HPDE6-E6E7 (cell line): Measurements from ENCODE around the gene DTNBP1.

Source experiments
- DNase-seq: peaks from one replicate; pipeline ENCODE4 v3.0.0; 2011; ENCODE audit warnings: missing footprints; ENCODE audit errors: extremely low spot score

The DTNBP1 gene

DNA sequence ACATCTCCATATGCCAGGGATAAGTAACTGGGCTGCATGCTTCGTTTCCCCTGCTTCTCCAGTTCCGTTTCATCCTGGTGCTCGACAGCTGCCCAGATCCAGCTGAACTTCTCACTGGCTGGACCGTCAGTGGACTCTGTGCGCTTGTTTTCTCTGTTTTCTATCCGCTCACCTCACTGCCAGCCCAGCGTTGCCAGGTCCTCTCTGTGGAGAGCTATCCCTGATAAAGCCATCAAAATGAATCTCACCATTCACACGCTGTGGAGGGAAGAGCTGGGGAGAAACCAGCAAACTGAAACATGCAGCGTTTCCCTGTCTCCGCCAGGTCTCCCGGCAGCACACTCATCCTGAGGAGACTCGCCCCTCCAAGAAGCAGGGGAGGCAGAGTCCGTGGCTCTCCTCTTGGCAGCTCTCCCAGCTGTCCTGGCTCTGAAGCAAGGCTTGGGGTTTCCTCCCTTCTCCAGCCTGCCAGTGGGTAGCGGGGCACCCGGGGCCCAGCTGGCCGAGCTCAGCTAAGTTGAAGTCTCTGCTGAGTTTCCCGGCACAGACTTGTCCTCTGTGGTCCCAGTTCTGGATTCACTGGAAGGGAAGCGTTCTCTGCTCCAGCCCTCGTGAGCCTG is 160.9 kb downstream of the DTNBP1 start:
- DNase-seq = no peak

DNA sequence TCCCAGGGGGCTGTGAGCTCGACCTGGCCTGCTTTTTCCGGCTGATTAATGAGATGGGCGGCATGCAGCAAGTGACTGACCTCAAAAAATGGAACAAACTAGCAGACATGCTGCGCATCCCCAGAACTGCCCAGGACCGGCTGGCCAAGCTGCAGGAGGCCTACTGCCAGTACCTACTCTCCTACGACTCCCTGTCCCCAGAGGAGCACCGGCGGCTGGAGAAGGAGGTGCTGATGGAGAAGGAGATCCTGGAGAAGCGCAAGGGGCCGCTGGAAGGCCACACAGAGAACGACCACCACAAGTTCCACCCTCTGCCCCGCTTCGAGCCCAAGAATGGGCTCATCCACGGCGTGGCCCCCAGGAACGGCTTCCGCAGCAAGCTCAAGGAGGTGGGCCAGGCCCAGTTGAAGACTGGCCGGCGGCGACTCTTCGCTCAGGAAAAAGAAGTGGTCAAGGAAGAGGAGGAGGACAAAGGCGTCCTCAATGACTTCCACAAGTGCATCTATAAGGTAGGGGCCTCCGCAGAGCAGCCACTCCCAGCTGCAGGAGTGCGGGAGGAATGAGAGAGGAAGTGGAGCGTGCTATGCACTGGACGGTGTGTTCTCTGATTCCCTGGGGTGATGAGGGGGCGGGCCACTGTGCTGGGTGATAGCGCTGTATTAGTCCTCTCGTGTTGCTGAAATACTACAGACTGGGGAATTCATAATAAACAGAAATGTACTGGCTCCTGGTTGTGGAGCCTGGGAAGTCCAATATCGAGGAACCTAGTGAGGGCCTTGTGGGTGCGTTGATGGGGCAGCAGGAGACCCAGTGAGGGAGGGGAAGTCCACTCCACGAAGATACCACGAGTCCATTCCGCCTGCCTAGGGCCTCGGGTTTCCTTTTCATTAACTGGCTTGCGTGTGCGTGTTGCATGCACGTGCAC is 161.7 kb downstream of the DTNBP1 start:
- DNase-seq = no peak

GRCh38 chr6:15500078-15500740 is 162.6 kb downstream of the DTNBP1 start:
- no peak for DNase-seq

- DNase-seq = no peak
Measured at GRCh38 chr6:15499591-15499990, 163.2 kb downstream of the DTNBP1 start.

DNA sequence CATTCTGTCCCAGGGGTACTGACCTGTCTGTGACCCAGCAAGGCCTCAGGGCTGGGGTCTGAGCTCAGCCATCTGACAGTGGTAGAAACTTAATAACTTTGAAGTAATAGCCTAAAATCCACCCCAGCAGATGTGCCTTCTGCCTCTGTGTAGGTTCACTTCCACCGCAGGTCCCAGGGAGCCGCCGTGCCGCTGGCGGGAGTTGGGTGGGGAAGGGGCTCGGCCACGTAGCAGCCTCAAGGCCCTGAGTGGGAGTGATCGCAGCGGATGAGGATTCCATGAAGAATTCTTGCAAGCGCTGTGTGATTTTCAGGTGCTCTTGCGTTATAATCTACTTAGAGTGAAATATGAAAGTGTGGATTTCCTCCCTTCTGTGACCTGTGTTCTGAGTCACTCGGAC is 163.7 kb downstream of the DTNBP1 start:
- no peak for DNase-seq

GRCh38 chr6:15498640-15499039 is 164.2 kb downstream of the DTNBP1 start:
- DNase-seq = peak; percentile 76

GRCh38 chr6:15496345-15497131 is 166.3 kb downstream of the DTNBP1 start:
- no peak for DNase-seq

- DNase-seq = no peak
Measured at GRCh38 chr6:15495375-15495901, 167.4 kb downstream of the DTNBP1 start.

GRCh38 chr6:15493437-15494168 is 169.2 kb downstream of the DTNBP1 start:
- no peak for DNase-seq

GRCh38 chr6:15491986-15492269 is 170.9 kb downstream of the DTNBP1 start:
- DNase-seq = no peak

DNA sequence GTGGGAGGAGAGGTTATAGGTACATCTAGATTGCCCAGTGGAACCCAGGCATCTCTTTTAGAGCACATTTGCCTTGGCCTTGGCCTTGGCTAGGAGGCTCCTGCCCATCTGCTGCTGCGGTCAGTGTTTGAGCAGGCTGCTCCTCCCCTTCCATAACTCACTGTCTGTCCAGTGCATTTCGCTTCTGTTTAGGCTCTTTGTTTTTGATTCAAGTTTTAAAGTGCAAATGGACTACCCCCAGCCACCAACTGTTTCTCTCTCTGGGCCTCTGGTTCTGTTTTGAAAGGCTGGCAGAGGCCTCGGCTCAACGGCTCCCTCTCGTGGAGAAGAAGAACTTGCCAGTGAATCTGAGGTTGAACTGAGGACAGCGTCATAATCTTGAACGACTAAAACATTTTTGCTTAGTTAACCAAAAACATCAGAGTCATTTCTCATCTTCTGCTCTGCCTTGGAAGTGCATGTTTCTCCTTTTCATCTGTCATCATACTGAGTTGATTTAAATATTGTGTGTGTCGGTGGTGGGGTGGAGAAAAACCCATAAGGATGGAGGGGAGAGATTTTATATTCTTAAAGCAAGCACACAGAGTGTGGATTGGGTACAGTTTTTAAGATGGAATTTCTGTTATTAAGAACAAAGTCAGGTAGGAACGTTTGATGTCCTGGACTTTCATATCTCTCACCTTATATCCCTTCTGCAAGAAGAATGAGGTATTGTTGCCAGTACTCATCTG is 171.4 kb downstream of the DTNBP1 start:
- DNase-seq = peak; percentile 54

GRCh38 chr6:15490242-15491100 is 172.4 kb downstream of the DTNBP1 start:
- no peak for DNase-seq

GRCh38 chr6:15489261-15489962 is 173.4 kb downstream of the DTNBP1 start:
- DNase-seq = no peak

GRCh38 chr6:15487262-15487661 is 175.6 kb downstream of the DTNBP1 start:
- no peak for DNase-seq

- DNase-seq = peak; percentile 42
Measured at GRCh38 chr6:15485936-15486335, 176.9 kb downstream of the DTNBP1 start.

GRCh38 chr6:15484821-15485220 is 178.0 kb downstream of the DTNBP1 start:
- no peak for DNase-seq

DNA sequence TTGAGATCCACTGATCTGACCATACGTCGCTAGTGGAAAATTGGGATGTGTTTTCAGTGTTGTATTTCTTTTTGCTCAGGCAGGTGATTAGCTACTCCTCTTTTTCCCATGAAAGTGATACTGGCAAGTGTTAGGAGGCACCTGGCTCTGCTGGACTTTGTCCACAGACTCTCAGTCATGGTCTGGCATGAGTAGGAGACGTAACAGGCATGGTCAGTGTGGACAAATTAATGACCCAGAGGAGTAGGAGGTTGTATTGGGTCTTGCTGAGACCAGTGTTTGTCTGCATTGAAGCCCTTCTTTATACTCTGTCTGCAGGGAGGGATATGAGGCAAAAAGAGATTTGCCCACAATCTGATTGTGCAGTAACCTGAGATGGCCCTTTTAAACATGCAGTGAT is 178.7 kb downstream of the DTNBP1 start:
- DNase-seq = no peak

DNA sequence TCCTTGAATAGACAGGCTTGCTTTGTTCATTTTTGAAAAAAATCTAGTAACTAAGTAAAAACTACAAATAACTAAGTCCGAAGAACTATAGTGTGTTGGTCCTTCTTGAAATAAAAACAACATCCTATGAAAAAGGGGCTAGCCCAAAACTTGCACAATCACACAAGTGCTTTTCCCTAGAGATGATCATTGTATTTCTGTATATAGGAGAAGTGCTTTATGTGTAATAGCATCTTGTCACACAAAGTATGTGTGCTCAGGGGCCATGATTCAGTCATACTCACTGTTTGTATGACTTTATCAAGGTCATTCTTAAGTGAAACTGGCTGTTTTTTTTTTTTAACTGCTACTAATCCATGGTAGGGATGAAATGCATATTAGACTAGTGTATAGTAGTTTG is 179.8 kb downstream of the DTNBP1 start:
- DNase-seq = no peak
